GM18951 (cell line): ENCODE results near the gene LDHAL6B.

ENCODE experiments used
- POLR2A ChIP-seq: IDR thresholded peaks from 4 replicates; pipeline ENCODE4 v1.6.1; 2011; ENCODE audit warnings: mild to moderate bottlenecking; ENCODE audit not compliant: insufficient read length, insufficient read depth; ENCODE audit errors: extremely low read depth
- in situ Hi-C: fragments of 300-500 bp; cut with MboI; formaldehyde crosslinking; loops from one replicate; pipeline ENCODE4 v1.12.0; 2022; ENCODE audit warnings: low sequenced_read_pairs, mixed read lengths, inconsistent platforms; ENCODE audit not compliant: unreplicated experiment

The LDHAL6B gene

DNA sequence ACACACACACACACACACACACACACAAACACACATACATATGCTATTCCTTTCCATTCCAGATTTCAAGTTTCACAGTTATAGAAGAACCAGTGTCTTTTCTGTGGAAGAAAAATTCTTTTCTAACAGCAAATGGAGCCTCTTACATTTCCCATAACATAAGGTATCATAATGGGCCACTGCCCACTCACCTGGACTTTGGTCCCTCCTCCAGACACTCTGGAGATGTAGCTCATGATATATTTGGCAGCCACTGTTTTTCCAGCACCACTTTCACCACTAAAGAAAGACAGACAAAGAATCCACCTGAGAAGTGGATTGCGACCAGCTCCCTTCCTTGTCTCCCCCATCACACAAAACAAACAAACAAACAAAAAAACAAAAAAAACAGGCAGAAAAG lies 29.8 kb downstream of the LDHAL6B start:
- in situ Hi-C loops, result no loop called here
- no peak for TF ChIP-seq POLR2A

DNA sequence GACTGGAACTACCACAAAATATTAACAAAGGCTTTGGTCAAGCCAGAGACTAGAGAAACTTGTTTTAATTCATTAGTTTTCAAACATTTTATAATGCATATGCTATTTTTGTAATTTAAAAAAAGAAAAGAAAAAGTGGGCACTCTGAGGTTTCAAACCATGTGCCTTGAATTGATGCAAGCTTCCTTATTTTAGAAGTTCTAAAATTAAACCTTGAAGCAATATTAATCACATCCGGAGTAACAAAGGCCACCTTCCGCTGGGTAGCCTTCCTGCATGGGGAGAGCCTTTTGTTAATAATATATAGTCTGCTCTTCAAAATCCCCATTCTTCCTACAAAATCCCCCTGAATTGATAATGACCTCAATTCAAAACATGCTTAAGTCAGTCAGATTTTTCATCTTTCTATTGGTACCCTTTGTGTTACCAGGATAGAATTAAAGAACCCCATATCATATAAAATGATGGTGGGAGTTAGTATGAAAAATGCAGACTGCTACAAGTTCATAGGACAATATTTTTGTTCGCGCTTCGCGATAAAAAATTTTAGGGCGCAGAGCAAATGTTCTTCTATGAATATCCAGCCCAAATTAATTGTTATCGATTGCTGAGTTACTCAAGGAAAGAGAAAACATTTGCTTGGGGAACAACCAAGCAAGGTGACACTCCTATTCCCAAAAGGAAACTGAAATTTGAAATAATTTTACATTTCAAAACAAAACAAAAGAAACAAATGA lies 30.6 kb downstream of the LDHAL6B start:
- no peak for TF ChIP-seq POLR2A
- in situ Hi-C loops, result no loop called here

DNA sequence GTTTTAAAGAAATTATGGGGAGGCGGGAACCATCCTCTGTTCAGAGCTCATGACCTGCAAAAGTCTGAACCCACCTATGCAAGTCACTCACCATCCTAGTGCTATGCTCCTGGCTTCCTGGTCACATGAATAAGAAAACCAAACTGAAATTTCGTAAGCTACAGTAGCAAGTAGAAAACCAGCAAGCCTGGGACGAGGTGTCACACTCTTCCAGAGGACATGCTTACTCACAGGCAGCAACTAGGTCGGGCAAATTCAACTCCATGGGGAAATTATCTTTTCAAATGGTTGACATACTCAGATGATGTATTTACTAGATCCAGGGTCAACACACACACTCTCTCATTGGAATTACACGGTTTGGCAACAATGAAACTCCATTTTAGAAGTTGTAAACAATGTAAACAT lies 31.3 kb downstream of the LDHAL6B start:
- in situ Hi-C loops, result no loop called here
- TF ChIP-seq POLR2A, result peak; percentile 36

DNA sequence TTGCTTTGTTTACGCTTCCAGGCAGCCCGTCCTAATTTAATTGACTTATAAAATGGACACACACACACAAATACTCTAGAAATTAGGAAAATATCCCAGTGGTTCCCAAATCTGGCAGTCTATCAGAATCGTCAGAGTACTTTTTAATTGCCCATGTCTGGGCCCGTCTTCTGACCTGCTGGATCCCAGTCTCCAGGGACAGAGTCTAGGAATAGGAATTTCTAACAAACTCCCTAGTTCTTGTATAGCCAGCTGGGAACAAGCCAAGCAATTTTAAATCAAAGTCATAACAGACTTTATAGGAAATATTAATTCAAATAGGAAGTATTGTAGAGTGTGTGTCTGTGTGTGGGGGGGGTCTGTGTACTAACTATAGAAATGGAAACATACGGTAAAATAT lies 33.4 kb downstream of the LDHAL6B start:
- in situ Hi-C loops, result no loop called here
- no peak for TF ChIP-seq POLR2A

DNA sequence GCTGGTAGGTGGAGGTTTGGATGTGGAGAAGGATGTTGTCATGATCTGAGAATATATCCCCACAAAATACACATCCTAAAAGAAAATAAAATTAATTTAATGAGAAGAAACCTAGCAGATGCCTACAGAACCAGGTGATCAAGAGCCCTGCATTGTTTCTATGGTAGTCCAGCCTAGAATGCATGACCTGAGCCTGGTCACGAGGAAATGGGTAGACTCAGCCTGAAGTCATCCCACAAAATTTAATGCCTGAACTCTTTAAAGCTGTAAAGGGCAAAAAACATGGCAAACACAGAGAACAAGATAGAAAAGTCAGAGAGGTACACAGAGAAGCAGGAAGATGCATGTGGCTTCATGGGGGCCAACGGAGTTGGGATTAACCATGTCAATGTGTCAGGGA lies 36.0 kb downstream of the LDHAL6B start:
- TF ChIP-seq POLR2A, result no peak
- in situ Hi-C loops, result no loop called here

DNA sequence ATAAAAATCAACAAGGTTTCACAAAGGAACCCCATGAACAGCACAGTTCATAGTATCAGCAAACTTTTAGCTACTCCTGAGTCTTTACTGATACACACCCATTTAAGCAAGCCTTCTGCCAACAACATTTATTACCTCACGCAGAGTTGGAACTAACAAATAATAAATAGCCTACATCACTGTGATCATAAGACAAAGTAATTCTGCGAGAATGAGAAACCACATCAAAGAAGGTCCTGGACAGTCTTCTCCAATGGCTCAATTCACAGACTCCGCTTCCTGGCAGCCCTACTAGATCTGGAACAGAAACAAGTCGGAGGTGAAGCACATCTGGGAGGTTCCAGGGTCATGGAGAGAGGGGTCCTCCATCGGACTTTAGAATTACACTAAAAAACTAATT lies 37.0 kb downstream of the LDHAL6B start:
- no peak for TF ChIP-seq POLR2A
- in situ Hi-C loops, result no loop called here

DNA sequence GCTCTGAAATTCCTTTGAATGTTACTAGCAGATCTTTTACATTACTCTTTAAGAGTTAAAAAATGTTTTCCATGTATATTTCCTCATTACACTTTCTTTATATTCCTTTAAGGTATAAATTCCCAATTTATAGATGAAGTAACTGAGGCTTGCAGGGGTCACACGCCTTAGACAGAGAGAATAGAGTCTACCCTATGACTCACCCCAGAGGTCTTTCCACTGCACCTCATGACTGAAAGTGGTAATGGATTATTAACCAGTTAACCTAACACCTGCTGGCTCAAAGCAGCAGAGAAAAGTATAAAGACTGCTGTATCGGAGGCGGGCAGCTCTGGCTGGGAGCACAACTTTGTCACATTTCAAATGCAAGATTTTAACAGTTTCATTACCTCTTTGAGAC lies 37.7 kb downstream of the LDHAL6B start:
- in situ Hi-C loops, result no loop called here

DNA sequence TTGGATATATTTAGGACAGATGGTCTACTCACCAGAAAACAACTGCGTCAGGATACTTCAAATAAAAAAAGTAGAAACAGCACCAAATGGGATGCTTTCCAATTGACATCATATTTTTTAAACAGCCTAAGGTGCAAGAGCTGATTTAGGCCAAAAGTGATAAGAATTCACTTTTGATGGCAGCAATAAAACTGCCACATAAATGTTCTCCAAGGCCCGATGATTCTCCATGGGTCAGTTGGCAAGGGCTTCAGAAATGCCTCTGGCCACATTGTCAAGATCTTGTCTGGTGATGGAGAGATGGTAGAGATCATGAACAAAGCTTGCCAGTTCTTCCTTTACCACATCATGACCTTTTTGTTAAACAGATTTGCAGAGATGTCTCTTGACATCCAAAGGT lies 38.9 kb downstream of the LDHAL6B start:
- in situ Hi-C loops, result no loop called here
- TF ChIP-seq POLR2A, result no peak

More for the DNA sequence above, 37.7 kb downstream of the LDHAL6B start:
- TF ChIP-seq POLR2A, result no peak

DNA sequence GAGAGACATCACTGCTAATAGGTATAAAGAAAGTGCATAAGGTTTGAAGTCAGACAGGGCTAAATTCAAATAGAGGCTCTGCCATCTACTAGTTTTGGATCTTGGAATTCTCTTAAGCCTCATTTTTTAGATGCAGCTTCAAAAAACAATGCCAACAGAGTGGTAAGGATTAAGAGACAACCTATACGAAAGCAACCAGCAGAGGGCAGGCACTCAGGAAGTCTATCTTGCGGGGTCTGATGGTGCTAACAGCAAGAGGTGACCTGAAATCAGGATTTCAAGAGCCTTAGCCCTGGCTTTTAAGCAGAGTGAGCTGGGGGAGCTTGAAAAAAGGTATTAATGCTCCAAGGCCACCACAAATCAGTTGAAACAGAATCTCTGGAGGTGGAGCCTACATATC lies 40.7 kb downstream of the LDHAL6B start:
- in situ Hi-C loops, result no loop called here

DNA sequence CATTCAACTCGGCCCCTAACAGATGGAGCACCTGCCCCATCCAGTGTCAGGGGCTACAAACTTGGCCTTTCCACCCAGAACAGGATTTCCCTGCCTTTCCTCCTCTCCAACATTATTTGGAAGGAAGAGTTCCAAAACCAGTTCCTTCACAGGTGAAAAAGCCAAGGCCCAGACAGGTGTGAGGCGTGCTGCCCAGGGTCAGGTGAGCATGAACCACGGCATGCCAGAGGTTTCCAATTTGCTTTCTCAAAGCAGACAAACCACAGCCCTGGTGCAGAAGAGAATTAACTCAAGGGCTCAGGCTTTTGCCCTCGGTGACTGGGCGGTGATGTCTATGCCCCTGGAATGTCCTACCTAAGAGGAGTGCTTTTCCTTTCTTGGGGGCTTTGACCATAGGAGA lies 43.2 kb downstream of the LDHAL6B start:
- TF ChIP-seq POLR2A, result no peak
- in situ Hi-C loops, result no loop called here

More for the DNA sequence above, 40.7 kb downstream of the LDHAL6B start:
- no peak for TF ChIP-seq POLR2A

DNA sequence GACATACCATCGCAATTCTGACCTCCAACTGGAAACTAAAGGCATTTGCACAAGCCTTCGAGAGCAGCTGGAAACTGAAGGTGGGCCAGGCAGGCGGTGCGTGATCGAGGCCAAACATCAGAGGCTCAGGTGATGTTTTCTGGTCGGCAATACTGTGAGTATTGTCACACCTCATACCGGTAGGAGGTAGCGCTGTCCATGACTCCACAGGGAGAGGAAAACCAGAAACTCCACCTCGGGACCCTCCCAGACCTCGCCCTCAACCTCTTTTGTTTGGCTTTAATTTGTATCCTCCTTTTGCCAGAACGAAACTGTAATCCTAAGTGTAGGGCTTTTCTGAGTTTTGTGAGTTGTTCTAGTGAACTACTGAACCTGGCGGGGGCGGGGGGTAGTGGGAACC lies 43.6 kb downstream of the LDHAL6B start:
- no peak for TF ChIP-seq POLR2A
- in situ Hi-C loops, result no loop called here

DNA sequence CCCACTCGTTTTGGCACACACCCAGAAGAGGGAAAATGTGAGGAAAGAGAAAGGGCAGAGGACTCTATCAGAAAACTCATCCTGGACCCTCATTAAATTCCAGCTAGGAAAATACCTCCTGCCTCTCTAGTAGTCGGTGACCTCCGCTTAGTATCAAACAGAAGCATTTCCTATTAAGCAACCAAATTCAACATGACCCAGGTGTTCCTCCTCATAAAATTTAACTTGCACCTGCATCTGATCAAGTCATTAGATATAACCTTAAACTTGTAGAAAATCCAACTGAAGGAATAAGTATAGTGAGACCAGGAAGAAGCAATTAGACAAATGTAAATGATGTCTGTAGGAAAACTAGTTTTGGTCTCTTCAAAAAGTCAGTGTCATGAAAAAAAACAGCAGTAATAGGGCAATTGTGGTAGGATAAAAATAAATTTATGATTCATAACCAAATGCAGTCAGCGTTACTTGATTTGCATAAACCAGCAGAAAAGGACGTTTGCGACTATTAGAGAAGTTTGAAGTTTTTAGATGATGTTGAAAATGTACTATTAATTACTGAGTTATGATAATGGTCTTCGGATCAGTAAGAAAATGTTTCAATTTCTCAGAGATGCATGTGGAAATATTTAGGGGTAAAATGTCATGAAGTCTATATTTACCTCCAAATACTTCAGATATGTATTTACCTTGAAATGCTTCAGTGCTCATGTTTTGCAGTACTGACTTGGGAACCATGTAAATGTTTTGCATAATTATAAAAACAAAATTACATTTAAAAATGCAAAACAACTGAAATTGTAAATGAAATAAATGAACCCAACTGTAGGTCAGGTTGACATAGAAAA lies 44.6 kb downstream of the LDHAL6B start:
- in situ Hi-C loops, result no loop called here

DNA sequence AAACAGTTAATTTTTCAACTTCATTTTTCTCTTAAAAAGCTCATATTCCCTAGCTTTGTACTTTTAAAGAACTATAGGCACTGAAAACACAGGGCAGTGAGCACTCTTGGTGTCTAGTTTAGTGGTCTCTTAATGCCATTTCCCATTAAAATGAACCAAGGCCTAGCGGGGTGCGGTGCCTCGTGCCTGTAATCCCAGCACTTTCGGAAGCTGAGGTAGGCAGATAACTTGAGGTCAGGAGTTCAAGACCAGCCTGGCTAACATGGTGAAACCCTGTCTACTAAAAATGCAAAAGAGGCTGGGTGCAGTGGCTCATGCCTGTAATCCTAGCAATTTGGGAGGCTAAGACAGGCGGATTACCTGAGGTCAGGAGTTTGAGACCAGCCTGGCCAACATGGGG lies 45.5 kb downstream of the LDHAL6B start:
- no peak for TF ChIP-seq POLR2A
- in situ Hi-C loops, result no loop called here

More for the DNA sequence above, 44.6 kb downstream of the LDHAL6B start:
- no peak for TF ChIP-seq POLR2A
